ENCODE data around the gene CHKB. TPM values are rescaled to one million over a fixed set of nuclear protein-coding genes. Genes with fewer than 3 reads are reported as not detected.

The CHKB gene
- total RNA-seq, 2 experiments from 2014 or later: 63.3 to 65.8 TPM

- CTCF ChIA-PET: no interaction called here
These were observed 21.8 kb upstream of the CHKB start for GRCh38 chr22:50604256-50605001.

GRCh38 chr22:50603511-50604255, 21.0 kb upstream of the CHKB start:
- POLR2A ChIA-PET: no interaction called here
- CTCF ChIA-PET: no interaction called here

More at GRCh38 chr22:50604256-50605001, 21.8 kb upstream of the CHKB start:
- POLR2A ChIA-PET: no interaction called here

GRCh38 chr22:50602338-50602700, 19.7 kb upstream of the CHKB start:
- ChIA-PET POLR2A (no interaction called here), CTCF (interaction anchor here (0.9 kb wide), 1 partner anchor 18 kb away, joined by 3 read pairs; no protein-coding TSS in a partner anchor)

GRCh38 chr22:50601669-50602337, 19.2 kb upstream of the CHKB start:
- ChIA-PET CTCF (interaction anchor here (0.9 to 1.3 kb wide), 2 partner anchors 19 to 76 kb away, joined by 3 read pairs; partner anchors contain the start of gene SCO2), POLR2A (no interaction called here)

GRCh38 chr22:50600967-50601668, 18.5 kb upstream of the CHKB start:
- CTCF ChIA-PET: interaction anchor here (0.9 to 1.3 kb wide), 2 partner anchors 19 to 75 kb away, joined by 3 read pairs; partner anchors contain the start of gene SCO2

GRCh38 chr22:50600538-50600937, 17.9 kb upstream of the CHKB start, which contains the start of gene MAPK8IP2:
Gene MAPK8IP2, plus strand, starts transcription at chr22:50600793. Its CDS starts 26 bp downstream, at chr22:50600819.
- CTCF ChIA-PET: no interaction called here
- POLR2A ChIA-PET: no interaction called here

More at GRCh38 chr22:50600967-50601668, 18.5 kb upstream of the CHKB start:
- POLR2A ChIA-PET: no interaction called here

- CTCF ChIA-PET: interaction anchor here (0.7 kb wide), 1 partner anchor 37 kb away, joined by 3 read pairs; the partner anchor contains the start of gene SYCE3
- POLR2A ChIA-PET: no interaction called here
These were observed 17.3 kb upstream of the CHKB start for GRCh38 chr22:50599816-50600455.

GRCh38 chr22:50597097-50597496, 14.4 kb upstream of the CHKB start:
- ChIA-PET POLR2A (no interaction called here), CTCF (no interaction called here)

- CTCF ChIA-PET: no interaction called here
These were observed 12.5 kb upstream of the CHKB start for GRCh38 chr22:50595189-50595588.

GRCh38 chr22:50587407-50587806, 4.8 kb upstream of the CHKB start:
- ChIA-PET CTCF (interaction anchor here (1.0 to 1.6 kb wide), 3 partner anchors 9 to 33 kb away, joined by 3 to 4 read pairs (median 3); partner anchors contain the start of genes CPT1B and SYCE3), POLR2A (no interaction called here)

More at GRCh38 chr22:50595189-50595588, 12.5 kb upstream of the CHKB start:
- POLR2A ChIA-PET: interaction anchor here (0.7 kb wide), 1 partner anchor 87 kb away, joined by 3 read pairs; the partner anchor contains the start of genes LMF2 and NCAPH2

- CTCF ChIA-PET: interaction anchor here (1.0 to 1.6 kb wide), 3 partner anchors 8 to 34 kb away, joined by 3 to 4 read pairs (median 3); partner anchors contain the start of genes CPT1B and SYCE3
These were observed 3.8 kb upstream of the CHKB start for GRCh38 chr22:50586416-50586815.

GRCh38 chr22:50585781-50586180, 3.1 kb upstream of the CHKB start:
- CTCF ChIA-PET: interaction anchor here (2.1 kb wide), 1 partner anchor 23 kb away, joined by 7 read pairs; the partner anchor contains the start of gene SYCE3
- POLR2A ChIA-PET: interaction anchor here (0.5 kb wide), 1 partner anchor 172 kb away, joined by 3 read pairs; no protein-coding TSS in a partner anchor

More at GRCh38 chr22:50586416-50586815, 3.8 kb upstream of the CHKB start:
- POLR2A ChIA-PET: no interaction called here

- ChIA-PET POLR2A (interaction anchor here (0.5 to 1.2 kb wide), 2 partner anchors 60 to 173 kb away, joined by 3 to 4 read pairs; no protein-coding TSS in a partner anchor), CTCF (interaction anchor here (1.0 to 2.1 kb wide), 2 partner anchors 22 to 35 kb away, joined by 3 to 7 read pairs; partner anchors contain the start of gene SYCE3)
These were observed 2.6 kb upstream of the CHKB start for GRCh38 chr22:50585238-50585637.

- POLR2A ChIA-PET: interaction anchor here (0.7 to 1.2 kb wide), 4 partner anchors 44 to 93 kb away, joined by 3 to 6 read pairs (median 4); partner anchors contain the start of gene TYMP
- CTCF ChIA-PET: interaction anchor here (1.0 to 2.1 kb wide), 2 partner anchors 22 to 36 kb away, joined by 3 to 7 read pairs; partner anchors contain the start of gene SYCE3
These were observed 1.8 kb upstream of the CHKB start for GRCh38 chr22:50584106-50585096.

GRCh38 chr22:50583294-50583861, 729 bp upstream of the CHKB start:
- ChIA-PET CTCF (interaction anchor here (1.6 to 3.1 kb wide), 2 partner anchors 20 to 58 kb away, joined by 7 to 21 read pairs; partner anchors contain the start of genes SCO2 and SYCE3), POLR2A (interaction anchor here (0.6 to 1.9 kb wide), 5 partner anchors 35 to 75 kb away, joined by 3 to 7 read pairs (median 5); partner anchors contain the start of genes NCAPH2 and TYMP)

- POLR2A ChIA-PET: interaction anchor here (1.0 to 1.9 kb wide), 2 partner anchors 34 to 51 kb away, joined by 3 to 7 read pairs; no protein-coding TSS in a partner anchor
- CTCF ChIA-PET: interaction anchor here (1.0 to 3.1 kb wide), 5 partner anchors 8 to 84 kb away, joined by 3 to 21 read pairs (median 3); partner anchors contain the start of genes SCO2 and SYCE3
These were observed 628 bp downstream of the CHKB start for GRCh38 chr22:50581950-50582492.

Data from activated CD8-positive, alpha-beta memory T cell treated with anti-CD3 and anti-CD28 coated beads for 36 hours (primary cell).